NK-92 (cell line): ENCODE measurements around the gene RAB17.
"Not testable (repeated sequence)": the region's sequence is repeated elsewhere in the genome, so short reads cannot be mapped to it uniquely, and the experiment has no call there.

Experiments
- DNase-seq: peaks from one replicate; lab custom pipeline; 2025; ENCODE audit not compliant: unreplicated experiment; lab: John Stamatoyannopoulos, UW

Gene RAB17

GRCh38 chr2:237625216-237625705 is 34.7 kb upstream of the RAB17 start:
- DNase-seq: no peak

GRCh38 chr2:237624565-237624964 is 34.0 kb upstream of the RAB17 start:
- DNase-seq: no peak

- DNase-seq: no peak
These were observed 33.2 kb upstream of the RAB17 start for GRCh38 chr2:237623428-237624403.

- no peak for DNase-seq
These were observed 27.9 kb upstream of the RAB17 start for GRCh38 chr2:237618449-237618848.

GRCh38 chr2:237617587-237617982 is 27.1 kb upstream of the RAB17 start:
- no peak for DNase-seq

GRCh38 chr2:237616734-237617586 is 26.4 kb upstream of the RAB17 start:
- DNase-seq: no peak

GRCh38 chr2:237616373-237616733 is 25.8 kb upstream of the RAB17 start:
- no peak for DNase-seq

GRCh38 chr2:237615631-237616249 is 25.2 kb upstream of the RAB17 start:
- DNase-seq: no peak

GRCh38 chr2:237614151-237614720 is 23.7 kb upstream of the RAB17 start:
- DNase-seq: no peak

- no peak for DNase-seq
These were observed 23.1 kb upstream of the RAB17 start for GRCh38 chr2:237613679-237614078.

- DNase-seq: no peak
These were observed 22.2 kb upstream of the RAB17 start for GRCh38 chr2:237612527-237613357.

GRCh38 chr2:237606522-237606921 is 16.0 kb upstream of the RAB17 start:
- not testable (repeated sequence) for DNase-seq

- no peak for DNase-seq
These were observed 14.4 kb upstream of the RAB17 start for GRCh38 chr2:237604960-237605359.

GRCh38 chr2:237604391-237604790 is 13.9 kb upstream of the RAB17 start:
- no peak for DNase-seq

GRCh38 chr2:237603718-237604362 is 13.3 kb upstream of the RAB17 start:
- DNase-seq: no peak

- no peak for DNase-seq
These were observed 12.6 kb upstream of the RAB17 start for GRCh38 chr2:237603049-237603717.

GRCh38 chr2:237602409-237602808 is 11.9 kb upstream of the RAB17 start:
- no peak for DNase-seq

GRCh38 chr2:237601453-237602116 is 11.1 kb upstream of the RAB17 start:
- DNase-seq: no peak
